ENCODE measurements around the gene AURKB.

The AURKB gene

GRCh38 chr17:8244768-8245167 lies 34.4 kb upstream of the AURKB start:
- Histone ChIP-seq H3K4me3 (ENCODE audit: low read length in 2 of 2) (no peak overlapping the region), H3K36me3 (ENCODE audit: control insufficient read depth in 2 of 2, insufficient read depth in 2 of 2, low read length in 2 of 2) (peaks cover 9 to 10% of the 10 kb centered on the region in 2 donors), H3K4me1 (ENCODE audit: control insufficient read depth, insufficient read depth, low read length) (peaks cover 14% of the 10 kb centered on the region), H3K27me3 (ENCODE audit: control insufficient read depth in 1 of 2, insufficient read depth in 2 of 2, low read length in 2 of 2) (no peaks in the 10 kb centered on the region), H3K9me3 (ENCODE audit: control insufficient read depth in 2 of 2, low read length in 2 of 2) (no peaks in the 10 kb centered on the region), H3K9ac (ENCODE audit: low read length in 2 of 2) (no peak overlapping the region), H3K27ac (ENCODE audit: low read length) (no peak overlapping the region)

DNA sequence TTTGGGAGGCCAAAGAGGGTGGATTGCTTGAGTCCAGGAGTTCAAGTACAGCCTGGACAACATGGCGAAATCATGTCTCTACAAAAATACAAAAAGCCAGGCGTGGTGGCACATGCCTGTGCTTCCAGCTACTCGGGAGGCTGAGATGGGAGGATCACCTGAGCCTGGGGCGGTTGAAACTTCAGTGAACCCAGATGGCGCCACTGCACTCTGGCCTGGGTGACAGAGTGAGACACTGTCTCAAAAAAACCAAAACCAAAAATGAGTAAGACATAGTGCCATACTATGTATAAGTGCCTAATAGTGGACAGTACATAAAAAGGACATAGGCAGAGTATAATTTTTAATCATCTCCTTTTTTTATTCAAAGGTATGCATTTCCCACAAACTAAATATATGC lies 33.5 kb upstream of the AURKB start:
- Histone ChIP-seq H3K36me3 (ENCODE audit: control insufficient read depth in 2 of 2, insufficient read depth in 2 of 2, low read length in 2 of 2) (peaks cover 10 to 16% of the 10 kb centered on the region in 2 donors), H3K27ac (ENCODE audit: low read length) (no peak overlapping the region)

GRCh38 chr17:8237886-8238285 lies 27.5 kb upstream of the AURKB start:
- H3K27ac ChIP-seq (ENCODE audit: low read length) = no peak overlapping the region
- no peaks in the 10 kb centered on the region for H3K9me3 ChIP-seq (ENCODE audit: control insufficient read depth in 2 of 2, low read length in 2 of 2)
- H3K4me1 ChIP-seq (ENCODE audit: control insufficient read depth, insufficient read depth, low read length) = no peaks in the 10 kb centered on the region
- peaks cover 51 to 55% of the 10 kb centered on the region in 2 donors for H3K36me3 ChIP-seq (ENCODE audit: control insufficient read depth in 2 of 2, insufficient read depth in 2 of 2, low read length in 2 of 2)
- no peak overlapping the region for H3K9ac ChIP-seq (ENCODE audit: low read length in 2 of 2)
- H3K27me3 ChIP-seq (ENCODE audit: control insufficient read depth in 1 of 2, insufficient read depth in 2 of 2, low read length in 2 of 2) = no peaks in the 10 kb centered on the region
- no peak overlapping the region for H3K4me3 ChIP-seq (ENCODE audit: low read length in 2 of 2)

More for the DNA sequence above, 33.5 kb upstream of the AURKB start:
- H3K9ac ChIP-seq (ENCODE audit: low read length in 2 of 2) = no peak overlapping the region
- H3K9me3 ChIP-seq (ENCODE audit: control insufficient read depth in 2 of 2, low read length in 2 of 2) = no peaks in the 10 kb centered on the region
- no peak overlapping the region for H3K4me3 ChIP-seq (ENCODE audit: low read length in 2 of 2)
- H3K27me3 ChIP-seq (ENCODE audit: control insufficient read depth in 1 of 2, insufficient read depth in 2 of 2, low read length in 2 of 2) = no peaks in the 10 kb centered on the region
- H3K4me1 ChIP-seq (ENCODE audit: control insufficient read depth, insufficient read depth, low read length) = peaks cover 10% of the 10 kb centered on the region

DNA sequence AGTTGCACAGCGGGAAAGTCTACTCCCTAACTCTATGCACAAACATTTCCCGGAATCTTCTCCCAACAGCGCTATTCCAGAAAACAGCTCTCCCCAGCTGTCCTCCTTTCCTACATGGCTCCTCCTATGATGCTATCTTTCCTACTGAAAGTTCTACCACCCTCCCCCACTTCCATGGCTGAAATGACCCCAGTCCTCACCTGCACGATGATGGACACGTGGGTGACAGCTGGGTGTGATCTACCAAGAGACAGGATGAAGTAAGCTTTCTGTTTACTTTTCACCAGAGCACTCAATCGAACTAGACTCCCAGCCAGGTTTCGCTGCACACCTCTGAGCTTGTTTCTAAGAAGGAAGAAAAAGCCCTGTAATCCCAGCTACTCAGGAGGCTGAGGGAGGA lies 26.8 kb upstream of the AURKB start:
- no peaks in the 10 kb centered on the region for H3K4me1 ChIP-seq (ENCODE audit: control insufficient read depth, insufficient read depth, low read length)
- H3K9me3 ChIP-seq (ENCODE audit: control insufficient read depth in 2 of 2, low read length in 2 of 2) = no peaks in the 10 kb centered on the region
- no peaks in the 10 kb centered on the region for H3K27me3 ChIP-seq (ENCODE audit: control insufficient read depth in 1 of 2, insufficient read depth in 2 of 2, low read length in 2 of 2)
- H3K4me3 ChIP-seq (ENCODE audit: low read length in 2 of 2) = no peak overlapping the region
- H3K9ac ChIP-seq (ENCODE audit: low read length in 2 of 2) = no peak overlapping the region
- H3K36me3 ChIP-seq (ENCODE audit: control insufficient read depth in 2 of 2, insufficient read depth in 2 of 2, low read length in 2 of 2) = peaks cover 56 to 60% of the 10 kb centered on the region in 2 donors
- no peak overlapping the region for H3K27ac ChIP-seq (ENCODE audit: low read length)

DNA sequence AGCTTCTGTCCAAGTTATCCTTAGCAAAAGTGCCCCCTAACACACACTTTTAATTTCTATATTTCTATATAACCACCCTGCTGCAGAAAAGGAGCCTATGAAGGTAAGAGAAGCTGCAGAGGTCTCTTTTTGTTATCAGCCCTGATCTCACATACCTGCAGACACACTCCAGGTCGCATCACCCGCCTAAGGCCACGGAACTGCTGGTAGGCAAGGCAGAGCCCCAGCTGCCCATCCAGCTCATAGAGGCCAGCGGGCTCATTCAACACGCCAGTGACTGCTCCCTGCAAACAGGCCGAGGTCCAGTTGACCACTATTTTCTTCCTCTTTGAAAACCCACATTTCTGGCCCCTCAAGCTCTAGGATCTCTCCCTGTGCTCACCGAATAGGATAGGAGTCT lies 25.3 kb upstream of the AURKB start:
- Histone ChIP-seq H3K27ac (ENCODE audit: low read length) (no peak overlapping the region), H3K4me3 (ENCODE audit: low read length in 2 of 2) (no peak overlapping the region), H3K36me3 (ENCODE audit: control insufficient read depth in 2 of 2, insufficient read depth in 2 of 2, low read length in 2 of 2) (peaks cover 67 to 75% of the 10 kb centered on the region in 2 donors), H3K9ac (ENCODE audit: low read length in 2 of 2) (no peak overlapping the region), H3K27me3 (ENCODE audit: control insufficient read depth in 1 of 2, insufficient read depth in 2 of 2, low read length in 2 of 2) (no peaks in the 10 kb centered on the region), H3K9me3 (ENCODE audit: control insufficient read depth in 2 of 2, low read length in 2 of 2) (no peaks in the 10 kb centered on the region), H3K4me1 (ENCODE audit: control insufficient read depth, insufficient read depth, low read length) (no peaks in the 10 kb centered on the region)

DNA sequence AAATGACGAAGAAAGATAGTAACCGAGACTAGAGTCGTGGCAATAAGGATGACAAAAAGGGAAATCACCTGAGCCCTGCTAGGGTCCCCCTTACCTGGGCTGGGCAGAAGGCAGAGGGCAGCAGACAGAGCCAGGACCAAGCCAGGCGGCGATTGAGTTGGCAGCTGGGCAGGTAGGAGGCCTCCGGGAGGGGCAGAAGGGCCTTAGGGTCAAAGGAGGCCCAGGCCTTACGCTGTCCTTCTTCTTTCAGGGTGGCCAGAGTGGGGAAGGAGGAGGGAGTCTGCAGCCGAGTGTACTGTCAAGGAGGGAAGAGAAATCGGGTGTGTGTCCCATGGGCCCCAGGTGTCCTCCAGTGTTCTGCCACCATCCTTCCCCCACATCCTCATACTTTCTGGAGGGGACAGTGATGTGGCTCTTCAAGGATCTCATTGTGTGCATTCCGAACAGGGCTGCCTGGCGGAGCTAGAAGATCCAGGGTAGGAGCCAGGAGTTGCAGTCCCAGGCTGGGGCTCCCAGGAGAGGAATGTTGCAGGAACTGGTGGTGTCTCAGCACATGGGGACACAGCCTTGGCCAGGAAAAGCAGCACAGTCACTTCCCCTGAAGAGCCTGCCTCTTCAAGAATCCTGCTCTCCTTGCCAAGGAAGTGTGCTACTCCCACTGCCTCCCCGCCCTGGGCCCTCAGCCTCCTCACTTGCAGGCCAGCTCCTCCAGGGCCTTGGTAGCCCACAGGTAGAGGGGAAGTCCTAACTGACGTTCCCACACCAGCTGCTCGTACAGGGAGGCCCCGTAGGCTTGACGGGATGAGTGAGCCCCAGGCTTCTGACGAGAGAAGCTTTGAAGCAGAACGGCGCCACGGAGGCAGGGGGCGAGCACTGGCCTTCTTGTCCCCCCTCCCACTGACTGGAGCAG lies 24.2 kb upstream of the AURKB start:
- Histone ChIP-seq H3K9ac (ENCODE audit: low read length in 2 of 2) (no peak overlapping the region), H3K27ac (ENCODE audit: low read length) (no peak overlapping the region), H3K9me3 (ENCODE audit: control insufficient read depth in 2 of 2, low read length in 2 of 2) (no peaks in the 10 kb centered on the region), H3K27me3 (ENCODE audit: control insufficient read depth in 1 of 2, insufficient read depth in 2 of 2, low read length in 2 of 2) (no peaks in the 10 kb centered on the region), H3K36me3 (ENCODE audit: control insufficient read depth in 2 of 2, insufficient read depth in 2 of 2, low read length in 2 of 2) (peaks cover 74 to 82% of the 10 kb centered on the region in 2 donors), H3K4me3 (ENCODE audit: low read length in 2 of 2) (no peak overlapping the region), H3K4me1 (ENCODE audit: control insufficient read depth, insufficient read depth, low read length) (no peaks in the 10 kb centered on the region)

DNA sequence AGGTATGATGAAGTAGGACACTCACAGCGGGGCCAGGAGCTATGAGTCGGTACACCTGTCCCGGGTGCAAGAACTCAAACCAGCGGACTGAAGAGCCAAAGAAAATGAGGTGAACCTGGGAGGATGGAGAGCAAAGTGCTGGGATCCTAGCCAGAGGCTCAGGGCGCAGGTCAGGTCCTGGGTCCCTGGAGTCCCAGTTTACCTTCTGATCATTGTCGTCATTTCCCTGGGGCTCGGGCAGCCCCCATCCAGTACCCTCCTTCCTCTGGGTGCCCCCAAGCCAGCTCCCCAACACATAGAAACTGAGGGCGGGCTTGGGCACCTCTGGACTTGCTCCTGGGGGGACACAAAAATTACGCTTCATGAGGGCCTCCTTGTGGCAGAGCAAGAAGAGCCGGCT lies 21.3 kb upstream of the AURKB start:
- Histone ChIP-seq H3K36me3 (ENCODE audit: control insufficient read depth in 2 of 2, insufficient read depth in 2 of 2, low read length in 2 of 2) (peaks cover 84 to 85% of the 10 kb centered on the region in 2 donors), H3K9ac (ENCODE audit: low read length in 2 of 2) (no peak overlapping the region), H3K4me3 (ENCODE audit: low read length in 2 of 2) (no peak overlapping the region), H3K27ac (ENCODE audit: low read length) (no peak overlapping the region), H3K9me3 (ENCODE audit: control insufficient read depth in 2 of 2, low read length in 2 of 2) (no peaks in the 10 kb centered on the region), H3K27me3 (ENCODE audit: control insufficient read depth in 1 of 2, insufficient read depth in 2 of 2, low read length in 2 of 2) (no peaks in the 10 kb centered on the region), H3K4me1 (ENCODE audit: control insufficient read depth, insufficient read depth, low read length) (peaks cover 4% of the 10 kb centered on the region)

DNA sequence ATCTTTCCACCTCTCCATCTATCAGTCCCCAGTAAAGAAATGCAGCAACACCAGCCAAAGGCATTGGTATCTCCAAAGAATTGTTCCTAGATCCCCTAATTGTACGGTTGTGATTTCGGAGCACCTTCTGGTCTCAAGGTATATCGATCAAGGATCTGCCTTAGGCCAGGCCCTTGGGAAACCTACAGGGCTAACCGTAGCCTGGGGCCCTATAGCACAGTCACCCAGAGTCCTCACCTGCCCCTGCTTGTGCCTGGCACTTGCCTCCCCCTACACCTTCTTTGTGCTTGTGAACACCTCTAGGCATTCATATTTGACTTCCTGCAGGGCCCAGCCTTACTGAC lies 16.8 kb upstream of the AURKB start:
- Histone ChIP-seq H3K36me3 (ENCODE audit: control insufficient read depth in 2 of 2, insufficient read depth in 2 of 2, low read length in 2 of 2) (peaks cover 46 to 49% of the 10 kb centered on the region in 2 donors), H3K27me3 (ENCODE audit: control insufficient read depth in 1 of 2, insufficient read depth in 2 of 2, low read length in 2 of 2) (no peaks in the 10 kb centered on the region), H3K9me3 (ENCODE audit: control insufficient read depth in 2 of 2, low read length in 2 of 2) (no peaks in the 10 kb centered on the region), H3K9ac (ENCODE audit: low read length in 2 of 2) (peak overlapping the region in 1 of 2 donors; percentile 27), H3K4me1 (ENCODE audit: control insufficient read depth, insufficient read depth, low read length) (peaks cover 31% of the 10 kb centered on the region), H3K4me3 (ENCODE audit: low read length in 2 of 2) (peak overlapping the region in 1 of 2 donors; percentile 47), H3K27ac (ENCODE audit: low read length) (peak overlapping the region; percentile 66)

GRCh38 chr17:8226536-8227237 lies 16.3 kb upstream of the AURKB start:
- Histone ChIP-seq H3K4me3 (ENCODE audit: low read length in 2 of 2) (peak overlapping the region in 1 of 2 donors; percentile 47), H3K9ac (ENCODE audit: low read length in 2 of 2) (peak overlapping the region; percentile 27 to 29), H3K27ac (ENCODE audit: low read length) (peak overlapping the region; percentile 66), H3K4me1 (ENCODE audit: control insufficient read depth, insufficient read depth, low read length) (peaks cover 34% of the 10 kb centered on the region), H3K36me3 (ENCODE audit: control insufficient read depth in 2 of 2, insufficient read depth in 2 of 2, low read length in 2 of 2) (peaks cover 40 to 43% of the 10 kb centered on the region in 2 donors), H3K27me3 (ENCODE audit: control insufficient read depth in 1 of 2, insufficient read depth in 2 of 2, low read length in 2 of 2) (no peaks in the 10 kb centered on the region), H3K9me3 (ENCODE audit: control insufficient read depth in 2 of 2, low read length in 2 of 2) (no peaks in the 10 kb centered on the region)

DNA sequence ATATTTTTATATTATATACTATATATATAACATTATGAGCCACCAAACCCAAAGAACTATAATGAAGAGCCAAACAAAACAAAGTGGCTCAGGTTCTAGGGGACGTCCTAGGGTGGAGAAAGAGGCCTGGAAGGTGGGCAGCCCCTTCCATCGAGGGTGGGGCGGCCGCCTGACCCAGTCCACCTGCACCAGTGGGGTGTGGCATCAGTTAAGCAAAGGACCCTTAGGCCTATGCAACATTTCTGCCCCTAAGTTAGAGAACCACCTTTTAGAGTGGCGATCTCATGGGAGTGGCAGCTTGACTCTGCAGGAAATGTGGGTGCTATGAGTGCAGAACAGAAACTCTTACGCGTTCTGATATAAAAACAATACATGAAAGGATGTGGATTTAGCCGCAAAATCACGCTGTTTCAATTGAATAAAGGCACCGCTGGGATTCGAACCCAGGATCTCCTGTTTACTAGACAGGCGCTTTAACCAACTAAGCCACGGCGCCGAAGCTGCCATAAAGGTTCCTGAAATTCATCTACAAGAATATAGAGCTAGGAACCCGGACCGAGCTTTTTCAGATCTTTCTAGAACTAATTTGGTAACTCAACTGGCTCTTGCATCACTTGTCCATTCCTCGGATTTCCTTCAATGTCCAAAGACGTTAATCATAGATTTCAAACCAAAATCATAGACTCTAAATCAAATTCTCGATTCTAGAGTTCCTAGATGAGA lies 15.6 kb upstream of the AURKB start:
- peak overlapping the region; percentile 66 for H3K27ac ChIP-seq (ENCODE audit: low read length)
- H3K9ac ChIP-seq (ENCODE audit: low read length in 2 of 2) = no peak overlapping the region
- H3K4me3 ChIP-seq (ENCODE audit: low read length in 2 of 2) = peak overlapping the region in 1 of 2 donors; percentile 47
- H3K27me3 ChIP-seq (ENCODE audit: control insufficient read depth in 1 of 2, insufficient read depth in 2 of 2, low read length in 2 of 2) = no peaks in the 10 kb centered on the region
- peaks cover 34% of the 10 kb centered on the region for H3K4me1 ChIP-seq (ENCODE audit: control insufficient read depth, insufficient read depth, low read length)
- H3K9me3 ChIP-seq (ENCODE audit: control insufficient read depth in 2 of 2, low read length in 2 of 2) = no peaks in the 10 kb centered on the region
- peaks cover 33 to 36% of the 10 kb centered on the region in 2 donors for H3K36me3 ChIP-seq (ENCODE audit: control insufficient read depth in 2 of 2, insufficient read depth in 2 of 2, low read length in 2 of 2)

All from stomach smooth muscle (tissue), 2 donors.